Stimulated activated CD8-positive, alpha-beta memory T cell treated with anti-CD3 and anti-CD28 coated beads, Interleukin-7, amount 100 ng/mL, for 4 hours (primary cell): ENCODE measurements around the gene BTF3L4.
"Not testable (repeated sequence)": the region's sequence is repeated elsewhere in the genome, so short reads cannot be mapped to it uniquely, and the experiment has no call there.

ENCODE experiments used
- DNase-seq, 2 donors: peaks; one replicate each; pipeline ENCODE4 v3.0.0-alpha.2; 2020; ENCODE audit warnings: low read depth in 2 of 2

Gene BTF3L4

GRCh38 chr1:52055066-52055865 lies 829 bp upstream of the BTF3L4 start, which contains the start of gene TXNDC12:
TSS of gene TXNDC12 (minus strand) at chr1:52055191. CDS start at chr1:52055096, 95 bp downstream.
- peak; percentile 24 to 42 for DNase-seq

DNA sequence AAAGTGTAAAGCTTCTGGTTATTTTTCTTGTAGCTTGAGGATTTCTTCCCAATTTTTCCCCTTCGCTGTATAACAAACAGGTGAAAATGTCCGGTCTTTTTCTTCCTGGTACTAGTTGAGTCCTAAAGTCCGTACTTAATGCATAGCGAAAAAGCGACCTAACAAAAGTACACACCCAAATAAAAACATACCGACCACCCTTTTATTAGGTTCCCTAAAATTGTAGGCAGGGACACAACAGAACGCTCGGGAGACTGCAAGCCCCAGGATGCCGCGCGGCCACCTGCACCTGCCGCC lies 281 bp upstream of the BTF3L4 start:
- DNase-seq, result no peak

DNA sequence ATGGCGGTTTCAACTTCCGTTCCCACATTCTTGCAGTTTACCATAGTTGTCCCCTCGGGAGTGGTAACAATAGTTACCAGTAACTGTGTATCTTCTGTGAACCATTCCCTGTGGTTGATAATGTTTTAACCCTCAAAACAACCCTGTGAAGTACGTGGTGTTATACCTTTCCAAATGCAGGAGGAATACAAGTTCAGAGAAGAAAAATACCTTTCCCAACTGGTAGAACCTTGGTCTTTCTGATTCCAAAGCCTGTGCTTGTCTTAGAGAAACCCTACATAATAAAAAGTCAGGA lies 789 bp downstream of the BTF3L4 start:
- DNase-seq, result no peak

GRCh38 chr1:52057255-52057654 lies 1.2 kb downstream of the BTF3L4 start:
- no peak for DNase-seq

GRCh38 chr1:52057876-52058415 lies 1.9 kb downstream of the BTF3L4 start:
- no peak for DNase-seq

DNA sequence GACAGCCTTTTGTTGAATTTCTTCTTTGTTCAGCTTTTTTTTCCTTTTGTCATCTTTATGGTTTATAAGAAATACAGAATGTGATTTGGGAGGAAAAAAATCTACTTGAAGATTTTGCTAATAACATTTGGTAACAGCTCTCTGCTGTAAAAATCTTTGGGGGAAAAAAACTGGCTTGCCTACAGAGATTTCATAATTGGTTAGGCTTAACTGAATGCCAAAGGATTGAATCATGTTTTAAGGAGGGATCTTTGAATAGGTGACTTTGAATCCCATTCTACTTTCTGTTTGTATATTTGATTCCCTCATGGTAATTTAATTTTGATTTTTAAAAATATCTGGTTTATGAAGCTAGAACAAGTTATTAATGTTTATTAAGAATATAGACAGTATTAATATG lies 3.2 kb downstream of the BTF3L4 start:
- no peak for DNase-seq

DNA sequence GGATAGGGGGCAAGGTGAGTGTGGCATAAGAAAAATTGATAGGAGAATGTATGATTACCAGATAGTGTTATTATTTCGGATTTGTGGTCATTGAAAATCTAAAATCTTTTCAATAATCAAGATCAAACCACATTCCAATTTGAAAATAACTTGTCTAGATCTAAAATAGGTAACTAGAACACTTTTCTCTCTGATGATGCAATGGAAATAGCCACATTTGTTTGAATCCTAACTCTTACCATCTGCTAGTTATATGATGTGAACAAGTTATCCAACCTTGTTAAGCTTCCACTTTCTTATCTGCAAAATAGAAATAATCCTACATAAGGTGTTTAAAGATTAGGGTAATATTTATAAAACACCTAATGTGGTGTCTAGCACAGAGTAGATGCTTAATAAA lies 3.8 kb downstream of the BTF3L4 start:
- no peak for DNase-seq

DNA sequence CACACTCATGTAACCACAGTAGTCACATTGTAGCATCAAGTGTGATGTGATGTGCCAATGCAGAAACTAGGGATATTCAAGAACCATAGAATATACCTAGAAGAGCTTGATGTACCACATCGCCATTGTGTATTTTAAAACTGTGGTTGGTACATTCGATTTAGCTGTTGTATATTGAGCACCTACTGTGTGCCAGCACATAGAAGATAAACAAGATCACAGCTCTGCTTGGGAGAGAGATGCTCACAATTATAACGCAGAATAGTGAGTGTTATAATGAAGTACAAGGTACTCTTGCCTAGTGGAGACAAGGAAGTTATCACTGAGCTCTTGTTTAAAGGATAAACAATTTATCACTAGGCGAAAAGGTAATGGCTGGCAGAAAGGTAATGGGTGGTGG lies 4.7 kb downstream of the BTF3L4 start:
- DNase-seq, result no peak

DNA sequence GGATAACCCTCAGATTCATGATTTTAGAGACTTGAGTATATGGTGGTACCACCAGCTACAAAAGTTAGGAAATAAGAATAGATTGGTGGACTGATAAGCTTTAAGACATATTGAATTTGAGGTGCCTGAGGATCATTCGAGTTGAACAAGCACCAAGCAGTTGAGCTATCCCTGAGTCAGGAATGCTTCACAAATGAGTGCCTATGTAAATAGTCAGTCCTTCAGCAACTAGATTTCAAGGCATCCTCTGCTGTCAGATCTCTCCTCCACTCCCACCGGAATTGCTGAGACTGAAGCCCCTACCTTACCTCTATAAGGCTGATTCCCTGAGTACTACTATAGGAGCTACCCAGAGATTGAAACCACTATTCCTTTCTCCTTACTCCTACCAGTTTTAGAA lies 7.1 kb downstream of the BTF3L4 start:
- no peak for DNase-seq

- DNase-seq, result no peak
Observed at GRCh38 chr1:52070704-52071103, 14.6 kb downstream of the BTF3L4 start.

DNA sequence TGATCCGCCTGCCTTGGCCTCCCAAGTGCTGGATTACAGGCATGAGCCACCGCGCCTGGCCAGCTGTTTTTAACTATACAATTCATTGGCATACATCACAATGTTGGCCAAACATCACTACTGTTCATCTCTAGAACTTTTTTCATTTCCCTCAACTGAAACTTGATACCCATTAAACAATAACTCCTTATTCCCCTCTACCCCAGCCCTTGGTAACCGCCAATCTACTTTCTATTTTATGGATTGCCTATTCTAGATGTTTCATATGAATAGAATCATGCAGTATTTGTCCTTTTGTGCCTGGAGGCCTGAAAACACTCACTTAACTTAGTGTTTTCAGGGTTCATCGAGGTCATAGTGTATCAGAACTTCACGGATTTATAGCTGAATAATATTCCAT lies 16.2 kb downstream of the BTF3L4 start:
- no peak for DNase-seq

DNA sequence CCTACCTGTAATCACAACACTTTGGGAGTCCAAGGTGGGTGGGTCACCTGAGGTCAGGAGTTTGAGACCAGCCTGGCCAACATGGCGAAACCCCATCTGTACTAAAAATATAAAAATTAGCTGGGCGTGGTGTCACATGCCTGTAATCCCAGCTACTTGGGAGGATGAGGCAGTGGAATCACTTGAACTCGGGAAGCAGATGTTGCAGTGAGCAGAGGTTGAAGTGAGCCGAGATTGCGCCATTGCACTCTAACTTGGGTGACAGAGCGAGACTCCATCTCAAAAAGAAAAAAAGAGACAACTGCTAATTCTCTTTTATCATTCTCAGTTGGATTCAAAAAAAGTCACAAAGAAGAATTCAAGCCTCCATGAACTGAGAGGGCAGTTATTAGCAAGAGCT lies 21.2 kb downstream of the BTF3L4 start:
- not testable (repeated sequence) for DNase-seq

DNA sequence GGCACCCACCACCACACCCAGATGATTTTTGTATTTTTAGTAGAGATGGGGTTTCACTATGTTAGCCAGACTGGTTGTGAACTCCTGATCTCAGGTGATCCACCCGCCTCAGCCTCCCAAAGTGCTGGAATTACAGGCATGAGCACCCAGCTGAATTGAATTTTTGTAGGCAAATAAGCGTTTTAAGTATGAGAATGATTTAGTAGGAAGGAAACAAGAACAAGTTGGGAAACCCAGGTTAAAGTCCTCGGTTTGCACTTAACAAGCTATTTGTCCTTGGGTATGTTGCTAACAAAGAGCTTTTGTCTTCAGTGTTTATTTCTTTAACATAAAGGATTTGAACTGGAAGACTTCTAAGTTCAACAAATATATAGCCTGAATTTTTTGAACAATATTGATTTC lies 23.9 kb downstream of the BTF3L4 start:
- DNase-seq, result no peak

- DNase-seq, result not testable (repeated sequence)
Observed at GRCh38 chr1:52087892-52088291, 31.8 kb downstream of the BTF3L4 start.

- DNase-seq, result not testable (repeated sequence)
Observed at GRCh38 chr1:52094300-52094699, 38.2 kb downstream of the BTF3L4 start.

DNA sequence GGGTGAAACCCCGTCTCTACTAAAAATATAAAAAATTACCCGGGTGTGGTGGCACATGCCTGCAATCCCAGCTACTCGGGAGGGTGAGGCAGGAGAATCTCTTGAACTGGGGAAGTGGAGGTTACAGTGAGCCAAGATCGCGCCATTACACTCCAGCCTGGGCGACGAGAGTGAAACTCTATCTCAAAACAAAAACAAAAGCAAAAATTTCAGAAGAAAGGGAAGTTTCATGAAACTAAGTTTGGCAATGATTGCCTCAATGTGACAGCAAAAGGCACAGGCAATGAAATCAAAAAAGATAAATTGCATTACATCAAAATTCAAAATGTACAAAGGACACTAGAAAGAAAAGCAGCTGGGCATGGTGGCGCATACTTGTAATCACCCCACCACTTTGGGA lies 40.1 kb downstream of the BTF3L4 start:
- no peak for DNase-seq

DNA sequence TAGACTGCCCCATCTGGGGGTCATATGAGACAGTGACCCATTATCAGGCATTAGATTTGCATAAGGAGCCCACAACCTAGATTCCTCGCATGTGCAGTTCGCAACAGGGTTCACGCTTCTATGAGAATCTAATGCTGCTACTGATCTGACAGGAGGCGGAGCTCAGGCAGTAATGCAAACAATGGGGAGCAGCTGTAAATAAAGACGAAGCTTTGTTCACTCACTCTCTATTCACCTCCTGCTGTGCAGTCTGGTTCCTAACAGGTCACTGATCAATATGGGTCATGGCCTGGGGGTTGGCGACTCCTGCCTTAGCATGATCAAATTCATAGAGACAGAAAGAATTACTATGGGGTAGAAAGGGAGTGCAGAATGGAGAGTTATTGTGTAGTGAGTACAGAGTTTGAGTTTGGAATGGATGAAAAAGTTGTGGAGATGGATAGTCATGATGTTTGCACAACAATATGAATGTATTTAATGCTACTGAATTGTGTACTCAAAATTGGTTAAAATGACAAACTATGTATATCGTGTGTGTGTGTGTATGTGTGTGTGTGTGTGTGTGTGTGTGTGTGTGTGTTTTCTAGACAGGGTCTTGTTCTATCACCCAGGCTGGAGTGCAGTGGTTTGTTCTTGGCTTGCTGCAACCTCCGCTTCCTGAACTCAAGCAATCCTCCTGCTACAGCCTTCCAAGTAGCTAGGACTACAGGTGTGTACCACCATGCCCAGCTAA lies 42.2 kb downstream of the BTF3L4 start:
- no peak for DNase-seq

- DNase-seq, result no peak
Observed at GRCh38 chr1:52102336-52103013, 46.4 kb downstream of the BTF3L4 start.

GRCh38 chr1:52111492-52111891 lies 55.4 kb downstream of the BTF3L4 start:
- no peak for DNase-seq

DNA sequence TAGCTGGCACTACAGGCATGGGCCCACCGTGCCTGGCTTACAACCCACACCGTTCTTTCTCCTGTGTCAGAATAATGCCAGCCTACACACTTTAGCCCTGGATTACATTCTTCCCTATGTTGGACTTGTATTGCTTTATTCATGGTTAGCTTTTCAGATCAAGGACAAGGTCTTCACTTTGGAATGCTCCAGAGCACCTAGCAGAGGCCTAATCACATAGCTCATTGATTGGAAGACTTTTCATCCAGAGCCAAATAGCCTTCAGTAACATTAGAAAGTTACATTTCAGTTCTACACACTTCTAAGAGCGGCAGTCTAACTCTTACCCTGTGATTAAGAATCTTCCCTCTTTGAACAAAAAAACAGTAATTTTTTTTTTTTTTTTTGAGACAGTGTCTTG lies 56.4 kb downstream of the BTF3L4 start:
- DNase-seq, result no peak

- DNase-seq, result no peak
Observed at GRCh38 chr1:52119301-52120079, 63.4 kb downstream of the BTF3L4 start.

- no peak for DNase-seq
Observed at GRCh38 chr1:52122384-52122783, 66.3 kb downstream of the BTF3L4 start.
